Kasumi-1 (cell line): ENCODE results near the gene MALT1.

Source experiments
- DNase-seq, 2 experiments: peaks; one replicate each; lab custom pipeline; 2025; lab: John Stamatoyannopoulos, UW

MALT1 gene

DNA sequence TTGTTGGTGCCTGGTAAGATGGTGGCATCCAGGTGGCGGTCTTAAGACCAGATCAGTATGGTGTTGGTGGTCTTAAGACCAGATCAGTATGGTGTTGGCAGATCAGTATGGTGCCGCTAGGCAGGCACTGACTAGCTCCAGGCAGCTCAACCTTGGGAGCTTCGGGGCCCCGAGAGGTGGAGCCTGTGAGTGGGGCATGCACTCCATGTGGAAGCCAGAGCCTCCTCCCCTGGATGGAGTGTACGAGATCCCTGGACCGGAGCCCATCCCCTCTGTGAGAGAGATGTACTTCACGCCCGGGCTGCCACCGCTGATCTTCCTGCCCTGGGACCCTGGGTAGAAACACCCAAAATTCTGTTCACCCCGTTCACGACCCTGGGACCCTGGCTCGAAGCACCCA lies 19.0 kb downstream of the MALT1 start:
- DNase-seq = no peak

DNA sequence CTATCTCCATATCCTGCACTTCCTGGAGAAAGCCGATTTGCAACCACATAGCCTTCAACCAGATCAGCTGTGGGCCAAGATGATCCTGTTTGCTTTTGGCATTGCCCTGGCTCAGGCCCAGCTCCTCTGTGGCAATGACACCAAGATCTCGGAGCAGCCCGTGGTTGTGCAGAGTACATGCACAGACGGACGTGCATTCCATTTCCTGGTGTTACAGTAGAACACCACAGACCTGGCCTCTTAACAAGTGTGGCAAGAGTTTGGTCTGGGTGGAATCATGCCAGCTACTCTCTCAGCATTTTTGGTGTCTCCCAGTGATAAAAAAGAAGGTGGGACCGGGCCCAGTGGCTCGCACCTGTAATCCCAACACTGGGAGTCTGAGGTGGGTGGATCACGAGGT lies 20.0 kb downstream of the MALT1 start:
- no peak for DNase-seq

DNA sequence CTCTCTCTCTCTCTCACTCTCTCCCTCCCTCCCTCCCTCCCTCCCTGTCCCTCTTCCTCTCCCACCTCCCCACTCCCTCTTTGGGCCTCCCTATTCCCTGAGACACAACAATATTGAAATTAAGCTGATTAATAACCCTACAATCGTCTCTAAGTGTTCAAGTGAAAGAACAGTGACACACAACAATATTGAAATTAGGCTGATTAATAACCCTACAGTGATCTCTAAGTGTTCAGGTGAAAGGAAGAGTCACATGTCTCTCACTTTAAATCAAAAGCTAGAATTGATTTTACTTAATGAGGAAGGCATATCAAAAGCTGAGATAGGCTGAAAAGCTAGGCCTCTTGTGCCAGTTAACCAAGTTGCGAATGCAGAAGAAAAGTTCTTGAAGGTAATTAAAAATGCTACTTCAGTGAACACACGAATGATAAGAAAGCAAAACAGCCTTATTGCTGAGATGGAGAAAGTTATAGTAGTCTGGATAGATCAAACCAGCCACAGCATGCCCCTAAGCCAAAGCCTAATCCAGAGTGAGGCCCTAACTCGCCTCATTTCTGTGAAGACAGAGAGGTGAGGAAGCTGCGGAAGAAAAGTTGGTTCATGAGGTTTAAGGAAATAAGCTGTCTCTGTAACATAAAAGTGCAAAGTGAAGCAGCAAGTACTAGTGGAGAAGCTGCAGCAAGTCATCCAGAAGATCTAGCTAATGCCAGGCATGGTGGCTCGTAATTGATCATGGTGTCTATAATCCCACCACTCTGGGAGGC lies 21.3 kb downstream of the MALT1 start:
- DNase-seq = no peak

DNA sequence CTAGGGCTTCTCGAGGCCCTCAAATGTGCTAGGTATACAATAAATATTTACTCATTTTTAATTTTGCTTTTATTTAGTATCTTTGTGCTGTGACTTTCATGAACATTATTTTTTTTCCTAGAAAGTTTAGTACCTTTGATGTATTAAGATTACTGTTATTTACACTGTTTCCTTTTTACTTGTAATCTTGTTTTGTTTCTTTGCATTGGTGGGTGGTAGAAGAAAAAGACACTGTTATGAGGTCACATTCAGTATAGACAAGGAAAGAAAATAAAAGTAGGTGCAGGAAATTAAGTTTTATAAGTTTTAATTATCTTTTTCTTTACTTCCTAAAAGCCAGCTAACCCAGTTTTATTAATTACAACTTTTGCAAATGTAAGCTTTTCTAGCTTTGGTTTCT lies 23.0 kb downstream of the MALT1 start:
- no peak for DNase-seq

DNA sequence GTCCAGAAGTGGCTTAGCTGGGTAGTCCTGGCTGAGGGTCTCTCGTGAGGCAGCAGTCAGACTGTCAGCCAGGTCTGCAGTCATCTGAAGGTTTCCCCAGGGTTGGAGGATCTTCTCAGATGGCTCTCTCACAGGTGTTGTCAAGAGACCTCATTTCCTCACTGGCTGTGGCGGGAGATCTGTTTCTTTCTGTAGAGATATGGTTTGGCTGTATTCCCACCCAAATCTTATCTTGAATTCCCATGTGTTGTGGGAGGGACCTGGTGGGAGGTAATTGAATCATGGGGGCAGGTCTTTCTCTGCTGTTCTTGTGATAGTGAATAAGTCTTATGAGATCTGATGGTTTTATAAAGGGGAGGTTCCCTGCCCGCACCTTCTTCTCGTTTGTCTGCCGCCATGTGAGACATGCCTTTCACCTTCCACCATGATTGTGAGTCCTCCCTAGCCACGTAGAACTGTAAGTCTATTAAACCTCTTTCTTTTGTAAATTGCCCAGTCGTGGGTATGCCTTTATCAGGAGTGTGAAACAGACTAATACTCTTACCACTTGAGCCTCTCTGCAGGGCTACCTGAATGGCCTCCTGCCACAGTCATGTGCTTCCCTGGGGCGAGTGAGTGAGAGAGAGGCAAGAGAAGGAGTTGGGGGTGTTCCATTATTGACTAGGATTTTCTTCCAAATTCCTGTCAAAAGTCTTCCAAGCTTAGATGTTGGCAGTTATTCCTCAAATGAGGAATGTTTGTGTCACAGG lies 23.6 kb downstream of the MALT1 start:
- no peak for DNase-seq

DNA sequence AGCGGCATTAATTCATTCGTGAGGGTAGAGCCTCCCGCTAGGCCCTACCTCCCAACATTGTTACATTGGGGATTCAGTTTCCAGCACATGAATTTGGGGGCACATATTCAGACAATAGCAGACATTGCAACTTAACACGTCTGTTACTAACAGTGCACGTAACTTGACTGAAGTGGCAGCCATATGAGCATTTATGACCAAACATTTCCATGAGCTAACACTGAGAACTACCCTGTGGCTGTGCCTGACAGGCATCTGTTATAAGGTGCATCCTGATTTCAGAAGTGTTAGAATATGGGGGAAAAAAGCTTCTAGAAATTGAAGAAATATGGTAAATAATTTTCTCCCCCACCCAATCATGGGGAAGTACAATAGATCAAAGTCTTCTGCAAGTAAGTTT lies 24.5 kb downstream of the MALT1 start:
- DNase-seq = no peak

DNA sequence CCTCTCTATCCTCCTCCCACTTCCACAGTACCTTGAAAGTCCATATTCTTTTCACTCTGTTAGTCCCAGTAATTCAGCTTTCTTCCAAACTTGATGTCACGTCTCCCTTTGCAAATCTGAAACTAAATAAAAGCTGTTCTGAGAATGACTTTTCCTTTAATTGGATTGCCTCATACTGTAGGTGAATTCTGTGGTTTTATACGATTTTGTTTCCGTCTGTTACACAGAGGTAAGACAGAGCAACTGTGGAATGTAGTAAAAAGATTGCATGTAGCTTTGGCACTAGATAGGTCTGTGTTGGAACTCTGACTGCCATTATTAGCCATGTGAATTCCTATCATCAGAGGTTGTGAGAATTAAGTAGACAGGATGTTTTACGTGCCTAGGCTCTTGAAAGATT lies 25.9 kb downstream of the MALT1 start:
- DNase-seq = no peak

DNA sequence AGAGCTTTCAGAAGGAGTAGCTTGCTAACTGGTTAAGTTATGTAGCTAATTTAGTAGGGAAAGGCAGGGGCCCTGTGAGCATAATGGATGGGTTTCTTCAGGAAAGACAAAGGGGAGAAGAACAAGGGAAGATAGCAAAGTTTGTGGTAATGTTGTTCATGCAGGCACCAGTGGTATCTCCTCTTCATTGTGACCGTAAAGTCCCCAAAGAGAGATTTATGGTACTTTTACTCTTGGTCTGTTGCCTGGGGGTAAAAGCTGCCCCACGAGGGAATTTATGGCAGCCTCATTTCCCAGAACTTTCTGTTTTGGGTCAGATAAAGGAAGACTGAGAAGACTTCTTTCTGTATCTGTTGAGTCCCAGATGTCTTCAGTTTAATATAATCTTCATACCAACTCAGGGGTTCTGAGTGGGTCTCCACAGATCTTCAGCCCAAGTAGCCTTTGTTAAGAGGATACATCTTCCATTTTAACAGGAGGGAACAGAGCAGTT lies 27.5 kb downstream of the MALT1 start:
- DNase-seq = no peak

DNA sequence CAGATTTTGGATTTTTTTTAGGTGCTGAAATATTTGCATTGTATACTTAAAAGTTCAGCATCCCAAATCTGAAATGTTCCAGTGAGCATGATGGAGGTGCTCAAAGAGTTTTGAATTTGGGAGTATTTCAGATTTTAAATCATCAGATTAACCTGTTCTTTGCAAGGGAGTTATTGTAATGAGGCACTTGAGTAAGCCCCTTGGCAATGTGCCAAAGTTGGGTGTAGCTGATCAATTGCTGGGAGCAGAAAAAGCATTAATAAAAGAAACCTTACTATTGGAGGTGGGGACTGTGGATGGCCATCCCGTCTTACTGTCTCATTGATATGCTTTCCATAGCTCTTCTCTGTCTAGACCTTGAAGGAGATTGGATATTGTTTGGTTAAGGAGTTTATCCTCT lies 28.3 kb downstream of the MALT1 start:
- no peak for DNase-seq

DNA sequence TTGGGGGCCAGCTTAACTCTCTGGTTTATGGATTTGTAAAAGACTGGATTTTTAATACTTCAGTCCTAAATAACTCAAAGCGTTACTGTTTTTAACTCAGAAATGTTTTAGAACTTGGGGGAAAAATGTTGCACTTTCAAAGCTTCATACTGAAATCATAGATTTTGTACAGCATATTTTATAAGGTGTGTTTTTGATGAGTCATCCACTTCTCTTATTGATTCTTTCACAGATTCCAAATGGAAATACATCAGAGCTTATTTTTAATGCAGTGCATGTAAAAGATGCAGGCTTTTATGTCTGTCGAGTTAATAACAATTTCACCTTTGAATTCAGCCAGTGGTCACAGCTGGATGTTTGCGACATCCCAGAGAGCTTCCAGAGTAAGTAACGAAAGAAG lies 28.9 kb downstream of the MALT1 start:
- DNase-seq = no peak

DNA sequence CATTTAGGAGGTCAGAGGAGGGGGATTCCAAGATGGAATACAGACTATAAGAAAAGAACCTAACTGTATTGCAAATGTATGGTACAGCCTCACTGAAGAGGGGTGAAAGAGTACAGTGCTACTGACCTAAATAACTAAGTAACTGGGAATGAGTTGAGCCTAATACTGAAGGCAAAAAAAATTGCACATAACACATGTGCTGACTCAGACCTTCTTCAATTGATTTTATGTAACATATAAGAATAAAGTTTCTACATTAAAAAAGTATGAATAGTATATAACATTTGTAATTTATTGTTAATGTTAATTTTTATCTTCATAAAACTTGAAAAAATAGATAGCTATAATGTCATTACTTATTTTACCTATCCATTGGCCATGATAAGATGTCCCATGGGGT lies 41.7 kb downstream of the MALT1 start:
- no peak for DNase-seq

DNA sequence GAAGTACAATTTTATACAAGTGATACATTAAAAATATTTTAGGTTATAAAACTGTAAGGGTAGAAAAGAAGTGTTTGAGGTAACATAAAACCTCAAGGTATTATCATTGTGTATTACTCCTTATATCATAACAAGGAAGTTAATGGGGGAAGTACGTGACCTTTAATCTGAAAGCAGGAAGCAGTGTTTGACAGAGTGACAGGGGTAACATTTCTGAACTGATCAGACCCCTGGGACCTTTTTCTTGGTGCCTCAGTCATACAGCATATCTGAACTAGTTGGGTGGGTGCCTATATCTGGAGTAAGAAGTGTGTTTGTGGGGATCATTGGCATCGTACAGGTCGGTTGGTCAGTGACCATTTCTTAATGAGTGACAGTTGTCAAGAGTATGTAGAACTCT lies 43.0 kb downstream of the MALT1 start:
- no peak for DNase-seq

DNA sequence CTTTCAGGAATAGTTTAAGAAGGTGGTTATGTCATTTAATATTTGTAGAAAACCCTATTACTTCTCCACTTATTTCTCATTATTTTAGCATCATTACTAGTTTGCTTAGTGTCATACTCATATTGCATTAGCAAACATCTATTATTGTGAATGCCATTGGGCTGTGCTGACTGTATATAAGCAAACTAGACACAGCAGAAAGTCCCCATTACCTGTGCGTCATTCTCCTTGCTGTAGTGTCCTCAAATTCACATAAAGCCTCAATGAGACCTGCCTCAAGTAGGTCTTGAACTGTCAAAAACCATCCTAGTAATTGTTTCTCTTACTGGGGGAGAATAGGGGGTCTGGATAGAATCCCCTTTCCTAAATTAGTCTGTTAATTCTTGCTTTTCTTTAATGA lies 43.6 kb downstream of the MALT1 start:
- DNase-seq = no peak

DNA sequence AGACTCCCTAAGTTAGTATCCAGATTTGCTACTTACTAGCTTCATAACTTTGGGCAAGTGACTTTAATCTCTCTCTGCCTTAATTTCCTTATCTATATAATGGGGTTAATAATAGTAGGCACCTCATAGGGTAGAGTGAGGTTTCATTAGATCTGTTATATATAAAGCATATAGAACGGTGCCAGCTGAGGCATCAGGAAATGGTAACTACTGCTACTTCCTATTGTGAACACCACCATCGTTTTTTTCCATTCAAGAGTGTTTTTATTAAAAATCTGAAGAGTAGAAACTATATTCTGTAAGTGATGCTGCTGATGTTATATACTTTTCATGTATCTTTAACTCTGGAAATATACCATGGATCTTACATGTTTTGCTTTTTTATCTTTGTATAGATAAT lies 44.3 kb downstream of the MALT1 start:
- no peak for DNase-seq

DNA sequence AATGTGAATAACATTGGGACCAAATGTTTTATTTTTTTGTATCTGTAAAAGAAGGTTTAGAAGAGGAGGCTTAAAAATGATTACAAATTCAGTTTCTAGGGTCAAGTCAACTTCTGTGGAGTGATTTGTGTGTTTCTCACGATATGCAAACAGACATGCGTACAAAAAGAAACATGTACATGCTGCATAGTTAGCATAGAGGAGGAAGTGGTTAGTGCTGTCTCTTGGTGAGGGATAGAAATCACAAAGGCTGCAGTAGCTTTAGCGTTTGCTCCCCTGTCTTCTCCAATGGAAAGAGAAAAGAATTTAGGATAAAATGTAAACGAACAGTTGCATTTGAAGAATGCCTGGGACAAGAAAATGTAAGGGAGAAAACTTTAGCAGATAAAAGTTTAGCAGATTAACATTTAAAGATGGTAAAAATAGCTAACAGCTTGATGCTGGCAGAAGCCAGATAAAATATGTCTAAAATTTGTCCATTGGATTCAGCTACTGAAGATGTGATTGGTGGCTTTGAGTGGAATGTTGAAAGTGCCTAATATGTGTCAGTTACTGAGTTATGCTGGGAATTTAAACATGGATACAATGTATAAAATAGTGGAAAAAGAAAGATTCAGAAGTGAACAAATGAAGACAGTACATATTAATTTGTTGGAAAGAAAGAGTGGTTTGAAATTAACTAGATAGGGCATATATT lies 44.9 kb downstream of the MALT1 start:
- peak; percentile 66 to 67 for DNase-seq

DNA sequence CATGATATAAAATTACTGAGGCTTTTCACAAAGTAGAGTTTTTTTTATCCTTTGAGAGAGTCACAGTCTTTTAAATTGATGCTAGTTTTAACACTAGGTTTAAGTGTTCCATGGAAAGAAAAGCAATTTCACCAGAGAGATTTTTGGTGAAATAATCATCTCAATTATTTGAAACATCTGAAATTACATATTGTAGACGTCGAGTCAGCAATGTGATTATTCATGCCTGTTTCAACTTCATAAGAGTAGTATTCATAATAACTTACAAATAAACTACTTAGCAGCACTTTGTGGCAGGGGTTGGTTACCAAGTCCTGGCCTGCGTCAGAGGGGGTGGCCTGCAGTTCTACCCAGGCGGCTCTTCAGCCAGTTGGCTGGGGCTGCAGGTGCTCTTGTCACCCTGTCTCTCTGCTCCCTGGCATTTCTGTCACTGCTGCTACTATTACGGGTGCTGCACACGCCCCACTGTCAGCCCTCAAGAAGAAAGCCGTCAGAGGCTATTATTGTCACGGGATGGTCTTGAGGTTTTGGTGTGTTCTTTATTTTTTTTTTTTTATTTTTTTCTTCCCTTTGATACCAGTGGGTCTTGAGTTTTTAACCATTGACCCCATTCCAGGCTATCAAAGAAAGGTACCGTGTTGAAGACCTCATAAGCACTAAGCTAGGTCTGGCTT lies 50.4 kb downstream of the MALT1 start:
- DNase-seq = no peak

DNA sequence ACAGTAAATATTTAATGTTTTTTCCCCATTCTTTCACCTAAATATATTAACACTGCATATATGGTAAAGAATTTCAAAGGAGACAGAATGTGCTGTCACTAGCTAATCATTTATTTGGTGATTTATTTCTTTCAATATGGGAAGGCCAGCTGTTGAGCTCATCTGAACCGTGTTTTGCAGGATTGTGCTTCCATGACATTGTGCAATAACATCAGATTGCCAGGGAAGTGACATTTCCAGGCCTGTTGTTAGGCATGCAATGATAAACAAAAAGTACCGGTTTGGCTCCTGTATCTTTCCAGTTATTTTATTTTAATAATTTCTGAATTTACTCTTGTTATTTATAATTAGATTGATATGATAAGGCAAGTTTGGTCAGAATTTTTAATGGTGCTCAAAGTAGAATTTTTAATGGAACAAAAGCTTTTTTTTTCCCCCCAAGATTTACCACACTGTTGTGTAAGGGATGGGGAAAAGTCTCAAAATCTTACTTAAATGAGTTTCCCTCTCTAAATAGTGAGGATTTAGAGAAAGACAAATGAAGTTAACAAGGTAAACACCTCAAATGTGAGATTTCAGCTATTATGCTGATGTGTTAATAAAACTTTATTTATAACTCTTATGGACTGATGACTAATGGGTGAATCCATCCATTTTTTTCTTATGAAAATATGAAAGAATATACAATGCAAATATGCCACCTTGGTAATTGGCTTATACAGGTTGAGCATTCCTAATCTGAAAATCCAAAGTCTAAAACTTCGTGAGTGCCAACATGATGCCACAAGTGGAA lies 52.7 kb downstream of the MALT1 start:
- no peak for DNase-seq

DNA sequence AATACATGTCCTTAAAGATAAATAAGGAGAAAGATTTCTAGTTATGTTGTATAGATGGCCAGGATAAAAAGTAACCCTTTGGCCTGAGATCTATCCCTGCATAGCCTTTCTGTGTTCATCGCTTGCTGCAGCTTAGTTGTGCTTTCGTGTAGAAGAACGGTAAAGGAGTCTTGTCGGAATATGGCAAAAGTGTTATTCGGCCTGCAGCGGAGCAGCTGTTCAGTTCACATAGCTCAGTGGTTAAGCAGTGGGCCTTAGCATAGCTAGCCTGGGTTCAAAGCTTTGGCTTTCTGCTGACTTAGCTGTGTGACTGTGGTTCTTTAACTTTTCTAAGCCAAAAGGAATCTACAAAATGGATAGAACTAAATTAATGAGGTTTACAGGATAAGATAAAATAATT lies 55.4 kb downstream of the MALT1 start:
- no peak for DNase-seq

DNA sequence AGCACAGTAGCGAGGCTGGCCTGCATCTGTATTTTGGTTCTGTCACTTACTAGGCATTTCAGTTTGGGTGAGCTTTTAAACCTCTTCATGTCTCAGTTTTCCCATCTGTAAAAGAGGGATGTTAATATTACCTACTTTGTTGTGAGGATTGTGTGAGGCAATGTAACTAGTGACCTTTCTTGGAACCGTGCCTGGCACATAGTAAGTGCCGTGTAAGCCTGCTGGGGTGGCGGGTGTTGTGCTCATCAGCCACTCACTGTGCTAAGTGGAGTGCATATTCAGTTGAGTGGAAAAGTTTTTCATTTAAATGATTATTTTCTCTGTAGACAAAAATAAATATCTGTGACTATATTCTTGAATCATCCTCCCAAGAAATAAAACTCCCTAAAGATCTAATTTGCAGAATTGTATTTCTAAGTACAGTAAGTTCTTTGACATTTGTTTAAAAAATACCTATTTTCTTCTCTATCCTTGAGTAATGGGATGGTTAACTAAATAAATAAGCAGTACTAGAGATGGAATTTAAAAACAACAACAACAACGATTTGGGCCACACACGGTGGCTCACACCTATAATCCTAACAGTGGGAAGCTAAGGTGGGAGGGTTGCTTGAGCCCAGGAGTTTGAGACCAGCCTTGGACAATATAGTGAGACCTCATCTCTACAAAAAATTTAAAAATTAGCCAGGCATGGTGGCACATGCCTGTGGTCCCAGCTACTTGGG lies 56.7 kb downstream of the MALT1 start:
- DNase-seq = no peak

DNA sequence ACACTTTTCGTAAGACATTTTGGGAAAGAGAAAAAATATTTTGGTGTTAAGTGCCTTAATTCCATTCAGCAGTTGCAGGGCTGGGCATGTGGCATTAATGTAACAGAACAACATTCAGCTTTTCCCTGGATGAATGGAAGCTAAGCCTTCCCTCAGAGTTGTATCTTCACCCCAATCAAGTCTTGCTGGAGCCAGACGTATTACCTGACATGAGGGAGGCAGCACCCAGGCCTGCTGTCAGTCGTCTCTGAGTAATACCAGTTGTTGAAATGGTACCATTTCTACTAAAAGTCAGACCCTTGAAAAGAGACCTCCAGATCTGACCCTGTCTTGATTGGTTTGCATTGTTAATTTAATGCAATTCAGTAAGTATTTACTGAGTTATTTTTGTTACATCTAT lies 57.5 kb downstream of the MALT1 start:
- no peak for DNase-seq

DNA sequence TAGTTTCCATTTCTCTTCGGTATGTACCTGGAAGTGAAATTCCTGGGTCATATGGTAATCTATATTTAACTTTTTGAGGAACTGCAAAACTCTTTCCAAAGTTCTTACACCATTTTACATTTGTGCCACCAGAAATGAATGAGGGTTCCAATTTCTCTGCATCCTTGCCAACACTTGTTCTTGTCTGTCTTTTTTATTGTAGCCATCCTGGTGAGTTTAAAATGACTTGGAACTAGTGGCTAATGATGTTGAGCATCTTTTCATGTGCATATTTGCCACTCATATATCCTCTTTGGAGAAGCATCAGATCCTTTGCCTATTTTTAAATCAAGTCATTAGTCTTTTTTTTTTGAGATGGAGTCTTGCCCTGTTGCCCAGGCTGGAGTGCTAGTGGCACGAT lies 59.4 kb downstream of the MALT1 start:
- no peak for DNase-seq
